ENCODE results near the gene FOXP1.

- TF ChIP-seq CTCF (IDR thresholded peaks at IDR 0.05; ENCODE audit: insufficient read depth, low read length, poor library complexity, severe bottlenecking) (no peak), EZH2phosphoT487 (conservative IDR thresholded peaks at IDR 0.05; ENCODE audit: low read length) (no peak)
Measured at GRCh38 chr3:71446260-71446659, 137.3 kb downstream of the FOXP1 start.

Data from SU-DHL-6 (cell line).